Measurements from ENCODE around the gene GPC6. TPM values are rescaled to one million over a fixed set of nuclear protein-coding genes. Genes with fewer than 3 reads are reported as not detected.
"Not testable (repeated sequence)": the region's sequence is repeated elsewhere in the genome, so short reads cannot be mapped to it uniquely, and the experiment has no call there.

Gene GPC6
- total RNA-seq, 1 experiment from 2014 or later = 0.22 TPM

- TF ChIP-seq TCF7L2 (IDR thresholded peaks at IDR 0.05; ENCODE audit: borderline replicate concordance, extremely low read depth, insufficient read depth, insufficient read length) = no peak
Measured at GRCh38 chr13:93450191-93450621, 223.6 kb downstream of the GPC6 start (continued).

GRCh38 chr13:93450761-93451160 is 224.2 kb downstream of the GPC6 start:
- H3K4me1 ChIP-seq (ENCODE audit: control insufficient read depth in 1 of 2, insufficient read depth in 2 of 2, low read length in 2 of 2) = no peaks in the 10 kb centered on the region
- BruUV-seq (replicated peaks) = no TSS peak
- ATAC-seq (no peak), DNase-seq (ENCODE audit: low read depth, low spot score) (no peak)
- no peaks in the 10 kb centered on the region for H3K27me3 ChIP-seq (ENCODE audit: insufficient read depth, low read length)
- H4K20me1 ChIP-seq (ENCODE audit: insufficient read depth) = no peaks in the 10 kb centered on the region
- H3K79me2 ChIP-seq (ENCODE audit: insufficient read depth, low read length) = no peaks in the 10 kb centered on the region
- intact Hi-C loops (cut with micrococcal nuclease) = no loop called here
- POLR2A ChIA-PET = no interaction called here
- no peak overlapping the region for H3K9ac ChIP-seq (ENCODE audit: low read length)
- peaks cover 7 to 20% of the 10 kb centered on the region in 2 experiments; a peak in 3 of 4 replicates for H3K9me3 ChIP-seq (ENCODE audit: control insufficient read depth in 1 of 2, insufficient read depth in 1 of 2, low read depth in 1 of 2, low read length in 2 of 2)
- RAD21 ChIA-PET (ENCODE audit: low non-redundant PET in 1 of 2, low total read pairs in 2 of 2, uncharacterized antibody in 2 of 2, unreplicated experiment in 2 of 2) = no interaction called here
- no peak overlapping the region for H3K27ac ChIP-seq (ENCODE audit: low read depth, low read length)
- H3K4me3 ChIP-seq (replicated peaks in 1 of 2; ENCODE audit: low read depth in 1 of 2, low read length in 2 of 2) = no peak overlapping the region
- no peaks in the 10 kb centered on the region for H3K9me2 ChIP-seq (ENCODE audit: insufficient read depth)
- no peaks in the 10 kb centered on the region for H3K36me3 ChIP-seq (ENCODE audit: control insufficient read depth in 1 of 2, insufficient read depth in 2 of 2, low read length in 2 of 2)
- no peak overlapping the region for H3K4me2 ChIP-seq (ENCODE audit: low read length)
- TF ChIP-seq MAX (IDR thresholded peaks at IDR 0.05) (no peak), CTCF (IDR thresholded peaks at IDR 0.05 in 2 of 3, conservative IDR thresholded peaks at IDR 0.05 in 1 of 3; ENCODE audit: borderline replicate concordance in 1 of 3, insufficient read depth in 1 of 3, low read depth in 2 of 3, low read length in 2 of 3) (no peak), REST (IDR thresholded peaks at IDR 0.05; ENCODE audit: low read depth) (no peak), POLR2AphosphoS5 (IDR thresholded peaks at IDR 0.05; ENCODE audit: low read depth, low read length) (no peak), FOSL1 (IDR thresholded peaks at IDR 0.05; ENCODE audit: low read depth) (no peak), ZNF274 (IDR thresholded peaks at IDR 0.05; ENCODE audit: low read depth, low read length) (no peak), YY1 (IDR thresholded peaks at IDR 0.05; ENCODE audit: extremely low read depth, insufficient replicate concordance, low read depth, low read length) (no peak), EZH2phosphoT487 (IDR thresholded peaks at IDR 0.05; ENCODE audit: borderline replicate concordance) (no peak)
- no peak overlapping the region for H2AFZ ChIP-seq (ENCODE audit: low read depth, low read length, poor library complexity, severe bottlenecking)
- CTCF ChIA-PET = no interaction called here

GRCh38 chr13:93454676-93455235 is 228.1 kb downstream of the GPC6 start:
- peaks cover 3 to 25% of the 10 kb centered on the region in 2 experiments; a peak in 2 of 4 replicates for H3K9me3 ChIP-seq (ENCODE audit: control insufficient read depth in 1 of 2, insufficient read depth in 1 of 2, low read depth in 1 of 2, low read length in 2 of 2)
- POLR2A ChIA-PET; H3K27me3 ChIP-seq (ENCODE audit: insufficient read depth, low read length); DNase-seq (ENCODE audit: low read depth, low spot score); H2AFZ ChIP-seq (ENCODE audit: low read depth, low read length, poor library complexity, severe bottlenecking); H3K4me3 ChIP-seq (replicated peaks in 1 of 2; ENCODE audit: low read depth in 1 of 2, low read length in 2 of 2); intact Hi-C loops (cut with micrococcal nuclease); H3K27ac ChIP-seq (ENCODE audit: low read depth, low read length); H3K4me1 ChIP-seq (ENCODE audit: control insufficient read depth in 1 of 2, insufficient read depth in 2 of 2, low read length in 2 of 2); BruUV-seq (replicated peaks); H4K20me1 ChIP-seq (ENCODE audit: insufficient read depth); CTCF ChIA-PET; ATAC-seq; RAD21 ChIA-PET (ENCODE audit: low non-redundant PET in 1 of 2, low total read pairs in 2 of 2, uncharacterized antibody in 2 of 2, unreplicated experiment in 2 of 2); H3K4me2 ChIP-seq (ENCODE audit: low read length); H3K9me2 ChIP-seq (ENCODE audit: insufficient read depth); H3K9ac ChIP-seq (ENCODE audit: low read length); H3K79me2 ChIP-seq (ENCODE audit: insufficient read depth, low read length); H3K36me3 ChIP-seq (ENCODE audit: control insufficient read depth in 1 of 2, insufficient read depth in 2 of 2, low read length in 2 of 2): not testable (repeated sequence)
